Upper lobe of left lung (tissue), 4 donors: ENCODE results near the gene SCGB1D1.

Source experiments
- CTCF ChIP-seq, 6 experiments: fragments of 450-650 bp in 4 of 6; fragments of 200-600 bp in 2 of 6; sonication (generic) in 2 of 6; IDR thresholded peaks; one replicate each; pipeline ENCODE4 v1.5.1; 2016 to 2019; ENCODE audit warnings: antibody characterized with exemption in 6 of 6
- POLR2AphosphoS5 ChIP-seq, 2 donors: sonication (generic); formaldehyde crosslinking; IDR thresholded peaks; one replicate each; pipeline ENCODE4 v1.5.1; 2017; ENCODE audit warnings: antibody characterized with exemption in 2 of 2

- no peak for TF ChIP-seq POLR2AphosphoS5 (IDR thresholded peaks at IDR 0.05)
- no peak for TF ChIP-seq CTCF (IDR thresholded peaks at IDR 0.05)
These were observed 7.7 kb upstream of the SCGB1D1 start for GRCh38 chr11:62182147-62182891.
